ENCODE measurements around the gene CEP126.

CEP126 gene

DNA sequence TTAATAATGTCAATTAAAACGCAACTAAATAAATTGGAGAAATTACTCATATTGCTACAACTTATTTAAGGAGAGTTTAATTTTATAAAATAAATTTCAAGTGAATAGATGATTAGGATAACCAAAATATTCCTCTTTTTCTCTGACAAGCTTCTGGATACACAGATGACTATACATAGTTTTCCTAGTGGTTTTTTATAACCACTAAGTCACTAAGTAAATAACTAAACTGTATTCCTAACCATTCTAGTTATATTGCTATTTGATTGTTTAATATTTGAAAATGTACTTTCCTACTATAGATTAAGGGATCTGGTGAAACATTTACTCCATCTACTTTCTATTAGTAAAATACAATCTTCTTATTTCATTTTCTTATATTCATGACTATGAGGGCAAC lies 6.2 kb downstream of the CEP126 start:
- POLR2A ChIA-PET: no interaction called here
- no peak overlapping the region for H3K27ac ChIP-seq (ENCODE audit: extremely low read depth, low read depth, low read length)
- CTCF ChIA-PET: no interaction called here
- no peaks in the 10 kb centered on the region for H3K4me1 ChIP-seq (ENCODE audit: control insufficient read depth, insufficient read depth, low read length)
- TF ChIP-seq, protein P1, sequence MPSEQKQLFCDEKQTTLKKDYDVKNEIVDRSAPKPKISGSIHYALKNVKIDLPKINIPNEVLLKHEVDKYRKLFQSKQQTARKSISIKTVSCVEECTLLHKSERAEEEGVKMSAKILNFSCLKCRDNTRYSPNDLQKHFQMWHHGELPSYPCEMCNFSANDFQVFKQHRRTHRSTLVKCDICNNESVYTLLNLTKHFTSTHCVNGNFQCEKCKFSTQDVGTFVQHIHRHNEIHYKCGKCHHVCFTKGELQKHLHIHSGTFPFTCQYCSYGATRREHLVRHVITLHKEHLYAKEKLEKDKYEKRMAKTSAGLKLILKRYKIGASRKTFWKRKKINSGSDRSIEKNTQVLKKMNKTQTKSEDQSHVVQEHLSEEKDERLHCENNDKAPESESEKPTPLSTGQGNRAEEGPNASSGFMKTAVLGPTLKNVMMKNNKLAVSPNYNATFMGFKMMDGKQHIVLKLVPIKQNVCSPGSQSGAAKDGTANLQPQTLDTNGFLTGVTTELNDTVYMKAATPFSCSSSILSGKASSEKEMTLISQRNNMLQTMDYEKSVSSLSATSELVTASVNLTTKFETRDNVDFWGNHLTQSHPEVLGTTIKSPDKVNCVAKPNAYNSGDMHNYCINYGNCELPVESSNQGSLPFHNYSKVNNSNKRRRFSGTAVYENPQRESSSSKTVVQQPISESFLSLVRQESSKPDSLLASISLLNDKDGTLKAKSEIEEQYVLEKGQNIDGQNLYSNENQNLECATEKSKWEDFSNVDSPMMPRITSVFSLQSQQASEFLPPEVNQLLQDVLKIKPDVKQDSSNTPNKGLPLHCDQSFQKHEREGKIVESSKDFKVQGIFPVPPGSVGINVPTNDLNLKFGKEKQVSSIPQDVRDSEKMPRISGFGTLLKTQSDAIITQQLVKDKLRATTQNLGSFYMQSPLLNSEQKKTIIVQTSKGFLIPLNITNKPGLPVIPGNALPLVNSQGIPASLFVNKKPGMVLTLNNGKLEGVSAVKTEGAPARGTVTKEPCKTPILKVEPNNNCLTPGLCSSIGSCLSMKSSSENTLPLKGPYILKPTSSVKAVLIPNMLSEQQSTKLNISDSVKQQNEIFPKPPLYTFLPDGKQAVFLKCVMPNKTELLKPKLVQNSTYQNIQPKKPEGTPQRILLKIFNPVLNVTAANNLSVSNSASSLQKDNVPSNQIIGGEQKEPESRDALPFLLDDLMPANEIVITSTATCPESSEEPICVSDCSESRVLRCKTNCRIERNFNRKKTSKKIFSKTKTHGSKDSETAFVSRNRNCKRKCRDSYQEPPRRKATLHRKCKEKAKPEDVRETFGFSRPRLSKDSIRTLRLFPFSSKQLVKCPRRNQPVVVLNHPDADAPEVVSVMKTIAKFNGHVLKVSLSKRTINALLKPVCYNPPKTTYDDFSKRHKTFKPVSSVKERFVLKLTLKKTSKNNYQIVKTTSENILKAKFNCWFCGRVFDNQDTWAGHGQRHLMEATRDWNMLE (tag by site-specific recombination; conservative IDR thresholded peaks at IDR 0.05; ENCODE audit: low read depth): no peak
- TF ChIP-seq, protein P2, sequence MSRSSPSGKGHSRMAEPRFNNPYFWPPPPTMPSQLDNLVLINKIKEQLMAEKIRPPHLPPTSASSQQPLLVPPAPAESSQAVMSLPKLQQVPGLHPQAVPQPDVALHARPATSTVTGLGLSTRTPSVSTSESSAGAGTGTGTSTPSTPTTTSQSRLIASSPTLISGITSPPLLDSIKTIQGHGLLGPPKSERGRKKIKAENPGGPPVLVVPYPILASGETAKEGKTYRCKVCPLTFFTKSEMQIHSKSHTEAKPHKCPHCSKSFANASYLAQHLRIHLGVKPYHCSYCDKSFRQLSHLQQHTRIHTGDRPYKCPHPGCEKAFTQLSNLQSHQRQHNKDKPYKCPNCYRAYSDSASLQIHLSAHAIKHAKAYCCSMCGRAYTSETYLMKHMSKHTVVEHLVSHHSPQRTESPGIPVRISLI (tag by site-specific recombination; IDR thresholded peaks at IDR 0.05): no peak
- no peak overlapping the region for H3K4me3 ChIP-seq (ENCODE audit: low read depth, low read length)
- H3K9me3 ChIP-seq (ENCODE audit: control insufficient read depth, insufficient read depth, low read depth, low read length): no peaks in the 10 kb centered on the region
- H3K36me3 ChIP-seq (ENCODE audit: control insufficient read depth in 2 of 2, insufficient read depth in 1 of 2, low read length in 2 of 2): no peaks in the 10 kb centered on the region

DNA sequence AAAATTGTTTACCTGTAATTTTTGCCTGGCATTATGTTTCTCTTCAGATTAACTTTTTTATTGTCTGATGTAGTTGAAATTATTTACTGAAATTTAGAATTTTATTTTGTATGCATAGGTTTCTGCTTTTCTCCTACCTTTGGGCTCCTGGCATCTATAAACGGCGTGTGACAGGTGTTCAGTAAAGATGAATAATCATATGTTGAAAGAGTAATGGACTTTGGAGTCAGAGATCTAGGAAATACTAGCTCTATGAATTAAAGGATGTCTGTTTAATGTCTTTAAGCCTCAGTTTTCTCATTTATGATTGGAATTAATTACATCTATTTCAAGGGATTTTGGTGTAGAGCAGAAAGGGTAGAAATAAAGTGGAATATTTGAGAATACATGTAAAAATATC lies 8.7 kb downstream of the CEP126 start:
- Histone ChIP-seq H3K27ac (ENCODE audit: extremely low read depth, low read depth, low read length) (no peak overlapping the region), H3K4me1 (ENCODE audit: control insufficient read depth, insufficient read depth, low read length) (no peaks in the 10 kb centered on the region), H3K36me3 (ENCODE audit: control insufficient read depth in 2 of 2, insufficient read depth in 1 of 2, low read length in 2 of 2) (no peaks in the 10 kb centered on the region), H3K4me3 (ENCODE audit: low read depth, low read length) (no peak overlapping the region), H3K9me3 (ENCODE audit: control insufficient read depth, insufficient read depth, low read depth, low read length) (no peaks in the 10 kb centered on the region)
- POLR2A ChIA-PET: no interaction called here
- no peak for TF ChIP-seq TRIM28 (IDR thresholded peaks at IDR 0.05; ENCODE audit: borderline replicate concordance, low read length)
- TF ChIP-seq RBAK (tag by site-specific recombination; IDR thresholded peaks at IDR 0.05): no peak
- TF ChIP-seq ZNF112 (tag by site-specific recombination; IDR thresholded peaks at IDR 0.05): no peak
- no peak for TF ChIP-seq ZNF335 (tag by site-specific recombination; conservative IDR thresholded peaks at IDR 0.05)
- no peak for TF ChIP-seq ZNF48 (tag by site-specific recombination; IDR thresholded peaks at IDR 0.05)
- TF ChIP-seq, protein P3, sequence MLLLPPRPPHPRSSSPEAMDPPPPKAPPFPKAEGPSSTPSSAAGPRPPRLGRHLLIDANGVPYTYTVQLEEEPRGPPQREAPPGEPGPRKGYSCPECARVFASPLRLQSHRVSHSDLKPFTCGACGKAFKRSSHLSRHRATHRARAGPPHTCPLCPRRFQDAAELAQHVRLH (tag by site-specific recombination; IDR thresholded peaks at IDR 0.05): no peak
- no peak for TF ChIP-seq KLF16 (tag by site-specific recombination; IDR thresholded peaks at IDR 0.05)
- no peak for TF ChIP-seq SCRT1 (tag by site-specific recombination; IDR thresholded peaks at IDR 0.05; ENCODE audit: borderline replicate concordance)
- TF ChIP-seq ZNF169 (tag by site-specific recombination; IDR thresholded peaks at IDR 0.05): no peak
- TF ChIP-seq ZBTB20 (tag by site-specific recombination; IDR thresholded peaks at IDR 0.05): no peak
- TF ChIP-seq ZNF548 (tag by site-specific recombination; IDR thresholded peaks at IDR 0.05): no peak
- TF ChIP-seq SP2 (tag by site-specific recombination; IDR thresholded peaks at IDR 0.05): no peak
- TF ChIP-seq ZNF311 (tag by site-specific recombination; IDR thresholded peaks at IDR 0.05; ENCODE audit: borderline replicate concordance): no peak
- TF ChIP-seq, protein P4, sequence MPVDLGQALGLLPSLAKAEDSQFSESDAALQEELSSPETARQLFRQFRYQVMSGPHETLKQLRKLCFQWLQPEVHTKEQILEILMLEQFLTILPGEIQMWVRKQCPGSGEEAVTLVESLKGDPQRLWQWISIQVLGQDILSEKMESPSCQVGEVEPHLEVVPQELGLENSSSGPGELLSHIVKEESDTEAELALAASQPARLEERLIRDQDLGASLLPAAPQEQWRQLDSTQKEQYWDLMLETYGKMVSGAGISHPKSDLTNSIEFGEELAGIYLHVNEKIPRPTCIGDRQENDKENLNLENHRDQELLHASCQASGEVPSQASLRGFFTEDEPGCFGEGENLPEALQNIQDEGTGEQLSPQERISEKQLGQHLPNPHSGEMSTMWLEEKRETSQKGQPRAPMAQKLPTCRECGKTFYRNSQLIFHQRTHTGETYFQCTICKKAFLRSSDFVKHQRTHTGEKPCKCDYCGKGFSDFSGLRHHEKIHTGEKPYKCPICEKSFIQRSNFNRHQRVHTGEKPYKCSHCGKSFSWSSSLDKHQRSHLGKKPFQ (tag by site-specific recombination; IDR thresholded peaks at IDR 0.05): no peak
- no peak for TF ChIP-seq ZNF510 (tag by site-specific recombination; IDR thresholded peaks at IDR 0.05; ENCODE audit: insufficient replicate concordance)
- TF ChIP-seq, protein P5, sequence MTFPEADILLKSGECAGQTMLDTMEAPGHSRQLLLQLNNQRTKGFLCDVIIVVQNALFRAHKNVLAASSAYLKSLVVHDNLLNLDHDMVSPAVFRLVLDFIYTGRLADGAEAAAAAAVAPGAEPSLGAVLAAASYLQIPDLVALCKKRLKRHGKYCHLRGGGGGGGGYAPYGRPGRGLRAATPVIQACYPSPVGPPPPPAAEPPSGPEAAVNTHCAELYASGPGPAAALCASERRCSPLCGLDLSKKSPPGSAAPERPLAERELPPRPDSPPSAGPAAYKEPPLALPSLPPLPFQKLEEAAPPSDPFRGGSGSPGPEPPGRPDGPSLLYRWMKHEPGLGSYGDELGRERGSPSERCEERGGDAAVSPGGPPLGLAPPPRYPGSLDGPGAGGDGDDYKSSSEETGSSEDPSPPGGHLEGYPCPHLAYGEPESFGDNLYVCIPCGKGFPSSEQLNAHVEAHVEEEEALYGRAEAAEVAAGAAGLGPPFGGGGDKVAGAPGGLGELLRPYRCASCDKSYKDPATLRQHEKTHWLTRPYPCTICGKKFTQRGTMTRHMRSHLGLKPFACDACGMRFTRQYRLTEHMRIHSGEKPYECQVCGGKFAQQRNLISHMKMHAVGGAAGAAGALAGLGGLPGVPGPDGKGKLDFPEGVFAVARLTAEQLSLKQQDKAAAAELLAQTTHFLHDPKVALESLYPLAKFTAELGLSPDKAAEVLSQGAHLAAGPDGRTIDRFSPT (tag by site-specific recombination; IDR thresholded peaks at IDR 0.05): no peak
- CTCF ChIA-PET: interaction anchor here (0.6 kb wide), 1 partner anchor 100 kb away, joined by 4 read pairs; no protein-coding TSS in a partner anchor

Measured in HEK293 (cell line).